ENCODE data around the gene BCL11A. TPM values are rescaled to one million over a fixed set of nuclear protein-coding genes. Genes with fewer than 3 reads are reported as not detected.

BCL11A gene
- total and polyA plus RNA-seq, 9 donors: 0.81 to 5.7 (median 3.2) TPM; not detected in 1

DNA sequence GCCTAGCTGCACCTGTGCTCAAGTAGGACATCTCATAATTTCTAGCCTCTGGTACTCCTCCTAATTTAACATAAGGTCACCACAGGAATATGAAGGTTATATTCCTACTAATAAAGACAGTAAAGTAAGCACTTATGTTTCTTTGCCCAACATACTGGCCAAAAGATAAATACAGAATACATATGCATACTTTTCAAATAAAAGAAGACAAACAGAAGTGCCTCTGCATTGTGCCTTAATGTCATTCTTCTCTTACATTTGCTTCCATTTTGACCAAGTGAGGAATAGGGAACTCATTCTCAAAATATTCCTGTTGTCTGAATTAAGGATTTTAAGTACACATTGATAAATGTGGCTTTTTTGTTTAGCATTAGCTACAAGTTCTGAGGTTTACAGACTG lies 5.6 kb downstream of the BCL11A start:
- Histone ChIP-seq H3K36me3 (no peaks in the 10 kb centered on the region), H3K27ac (no peak overlapping the region), H3K4me1 (ENCODE audit: insufficient read depth) (peaks cover 6% of the 10 kb centered on the region), H3K9me3 (no peaks in the 10 kb centered on the region), H3K4me3 (no peak overlapping the region), H3K27me3 (no peaks in the 10 kb centered on the region)
- no peak for DNase-seq
- intact Hi-C loops (cut with DNase I): no loop called here
- TF ChIP-seq, protein P1, sequence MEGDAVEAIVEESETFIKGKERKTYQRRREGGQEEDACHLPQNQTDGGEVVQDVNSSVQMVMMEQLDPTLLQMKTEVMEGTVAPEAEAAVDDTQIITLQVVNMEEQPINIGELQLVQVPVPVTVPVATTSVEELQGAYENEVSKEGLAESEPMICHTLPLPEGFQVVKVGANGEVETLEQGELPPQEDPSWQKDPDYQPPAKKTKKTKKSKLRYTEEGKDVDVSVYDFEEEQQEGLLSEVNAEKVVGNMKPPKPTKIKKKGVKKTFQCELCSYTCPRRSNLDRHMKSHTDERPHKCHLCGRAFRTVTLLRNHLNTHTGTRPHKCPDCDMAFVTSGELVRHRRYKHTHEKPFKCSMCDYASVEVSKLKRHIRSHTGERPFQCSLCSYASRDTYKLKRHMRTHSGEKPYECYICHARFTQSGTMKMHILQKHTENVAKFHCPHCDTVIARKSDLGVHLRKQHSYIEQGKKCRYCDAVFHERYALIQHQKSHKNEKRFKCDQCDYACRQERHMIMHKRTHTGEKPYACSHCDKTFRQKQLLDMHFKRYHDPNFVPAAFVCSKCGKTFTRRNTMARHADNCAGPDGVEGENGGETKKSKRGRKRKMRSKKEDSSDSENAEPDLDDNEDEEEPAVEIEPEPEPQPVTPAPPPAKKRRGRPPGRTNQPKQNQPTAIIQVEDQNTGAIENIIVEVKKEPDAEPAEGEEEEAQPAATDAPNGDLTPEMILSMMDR (IDR thresholded peaks at IDR 0.05): no peak
- TF ChIP-seq POLR2A (IDR thresholded peaks at IDR 0.05): no peak
- no peak for TF ChIP-seq EP300 (IDR thresholded peaks at IDR 0.05)

DNA sequence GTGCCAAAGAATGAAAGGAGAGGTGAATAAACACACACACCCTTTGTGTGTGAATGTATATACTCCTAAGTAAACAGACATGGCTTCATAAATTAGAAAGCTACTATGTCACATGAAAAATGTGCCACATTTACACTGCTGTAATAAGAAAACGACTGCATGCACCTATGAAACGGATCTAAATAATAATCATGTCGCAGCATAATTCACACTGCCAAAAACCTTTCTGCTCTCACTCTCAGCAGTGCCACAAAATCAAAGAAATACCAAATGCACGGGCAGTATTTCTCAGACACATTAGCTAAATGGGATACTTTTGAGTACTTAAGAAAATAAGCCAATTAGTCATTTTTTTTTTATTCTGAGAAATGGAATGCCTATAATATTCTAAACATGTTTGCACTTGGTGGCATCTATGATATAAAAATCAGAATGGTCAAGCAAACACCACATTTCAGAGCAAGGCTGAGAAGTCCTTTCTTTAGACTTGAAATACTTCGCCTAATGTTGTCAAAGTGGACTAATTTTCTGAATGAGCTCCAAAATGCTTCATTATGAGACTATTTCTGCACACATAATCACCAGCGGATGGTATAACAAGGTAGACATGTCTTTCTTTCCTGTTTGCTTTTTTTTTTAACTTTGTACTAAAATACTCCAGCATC lies 6.6 kb downstream of the BCL11A start:
- WGBS, 3 donors: 90 to 93% (median 90%) methylated on average over 6 of the region's 6 CpGs
- H3K27me3 ChIP-seq: no peaks in the 10 kb centered on the region
- H3K4me3 ChIP-seq: no peak overlapping the region
- peaks cover 2% of the 10 kb centered on the region for H3K4me1 ChIP-seq (ENCODE audit: insufficient read depth)
- DNase-seq: no peak
- no peaks in the 10 kb centered on the region for H3K36me3 ChIP-seq
- H3K9me3 ChIP-seq: no peaks in the 10 kb centered on the region
- intact Hi-C loops (cut with DNase I): no loop called here
- no peak overlapping the region for H3K27ac ChIP-seq
- TF ChIP-seq EP300 (IDR thresholded peaks at IDR 0.05): no peak
- TF ChIP-seq, protein P1 (IDR thresholded peaks at IDR 0.05): no peak
- TF ChIP-seq POLR2A (IDR thresholded peaks at IDR 0.05): no peak

- Histone ChIP-seq H3K36me3 (no peaks in the 10 kb centered on the region), H3K4me3 (no peak overlapping the region), H3K9me3 (no peaks in the 10 kb centered on the region), H3K4me1 (ENCODE audit: insufficient read depth) (peaks cover 2% of the 10 kb centered on the region), H3K27me3 (no peaks in the 10 kb centered on the region), H3K27ac (no peak overlapping the region)
- TF ChIP-seq, protein P1 (IDR thresholded peaks at IDR 0.05): no peak
- TF ChIP-seq EP300 (IDR thresholded peaks at IDR 0.05): no peak
- no peak for TF ChIP-seq POLR2A (IDR thresholded peaks at IDR 0.05)
- WGBS, 3 donors: 23 to 41% (median 27%) methylated on average over 9 of the region's 9 CpGs
- intact Hi-C loops (cut with DNase I): no loop called here
- DNase-seq: no peak
Observed at GRCh38 chr2:60544954-60545560, 8.4 kb downstream of the BCL11A start.

- H3K27ac ChIP-seq: no peak overlapping the region
Observed at GRCh38 chr2:60544062-60544461, 9.4 kb downstream of the BCL11A start.

More at GRCh38 chr2:60544062-60544461, 9.4 kb downstream of the BCL11A start:
- DNase-seq: no peak
- TF ChIP-seq, protein P1 (IDR thresholded peaks at IDR 0.05): no peak
- TF ChIP-seq POLR2A (IDR thresholded peaks at IDR 0.05) (no peak), EP300 (IDR thresholded peaks at IDR 0.05) (no peak)
- no peaks in the 10 kb centered on the region for H3K27me3 ChIP-seq
- H3K4me3 ChIP-seq: no peak overlapping the region
- WGBS, 3 donors: 93 to 94% (median 94%) methylated on average over 7 of the region's 7 CpGs
- no peaks in the 10 kb centered on the region for H3K9me3 ChIP-seq
- peaks cover 2% of the 10 kb centered on the region for H3K4me1 ChIP-seq (ENCODE audit: insufficient read depth)
- H3K36me3 ChIP-seq: no peaks in the 10 kb centered on the region
- intact Hi-C loops (cut with DNase I): no loop called here
